SK-N-SH treated with all-trans-retinoic acid at 6 μM for 48 hours (cell line): ENCODE data around the gene ECM1.

ENCODE experiments used
- ARNTL ChIP-seq: fragments of 450-650 bp; formaldehyde crosslinking; IDR thresholded peaks from 2 replicates; pipeline ENCODE4 v1.5.0; 2020; ENCODE audit warnings: low read depth, mild to moderate bottlenecking, moderate library complexity, borderline replicate concordance
- CSDC2 ChIP-seq: fragments of 250-450 bp; sonication (Bioruptor Pico); IDR thresholded peaks from 2 replicates; pipeline ENCODE4 v1.5.0; 2020; ENCODE audit warnings: mild to moderate bottlenecking, moderate library complexity
- ESRRG ChIP-seq: fragments of 250-450 bp; sonication (Bioruptor Pico); IDR thresholded peaks from 2 replicates; pipeline ENCODE4 v1.6.1; 2021; ENCODE audit warnings: mild to moderate bottlenecking
- ISL1 ChIP-seq: fragments of 250-450 bp; sonication (Bioruptor Pico); IDR thresholded peaks from 2 replicates; pipeline ENCODE4 v2.1.2; 2022; ENCODE audit warnings: mild to moderate bottlenecking, moderate library complexity
- TCF4 ChIP-seq: fragments of 250-450 bp; sonication (Bioruptor Pico); IDR thresholded peaks from 2 replicates; pipeline ENCODE4 v1.8.0; 2021; ENCODE audit warnings: mild to moderate bottlenecking, moderate library complexity, borderline replicate concordance
- TOX ChIP-seq: fragments of 250-450 bp; sonication (Bioruptor Pico); IDR thresholded peaks from 2 replicates; pipeline ENCODE4 v1.8.0; 2021; ENCODE audit warnings: mild to moderate bottlenecking, moderate library complexity, borderline replicate concordance
- ZFP3 ChIP-seq: fragments of 250-450 bp; sonication (Bioruptor Pico); IDR thresholded peaks from 2 replicates; pipeline ENCODE4 v1.5.0; 2020; ENCODE audit warnings: mild to moderate bottlenecking, moderate library complexity
- ZFP30 ChIP-seq: fragments of 450-650 bp; formaldehyde crosslinking; IDR thresholded peaks from 2 replicates; pipeline ENCODE4 v1.5.0; 2022; ENCODE audit warnings: mild to moderate bottlenecking, moderate library complexity
- ZNF70 ChIP-seq: fragments of 450-650 bp; formaldehyde crosslinking; IDR thresholded peaks from 2 replicates; pipeline ENCODE4 v1.5.0; 2020; ENCODE audit warnings: mild to moderate bottlenecking, moderate library complexity
- ZNF8 ChIP-seq: fragments of 450-650 bp; formaldehyde crosslinking; IDR thresholded peaks from 2 replicates; pipeline ENCODE4 v1.5.0; 2020; ENCODE audit warnings: mild to moderate bottlenecking, moderate library complexity
- TF ChIP-seq, protein P1 (sequence below): fragments of 250-450 bp; sonication (Bioruptor Pico); IDR thresholded peaks from 2 replicates; pipeline ENCODE4 v1.8.0; 2020; ENCODE audit warnings: mild to moderate bottlenecking, moderate library complexity, borderline replicate concordance
- TF ChIP-seq, protein P2 (sequence below): fragments of 250-450 bp; sonication (Bioruptor Pico); IDR thresholded peaks from 2 replicates; pipeline ENCODE4 v1.5.0; 2020; ENCODE audit warnings: mild to moderate bottlenecking, moderate library complexity
- TF ChIP-seq, protein P3 (sequence below): fragments of 250-450 bp; sonication (Bioruptor Pico); IDR thresholded peaks from 2 replicates; pipeline ENCODE4 v1.5.1; 2020; ENCODE audit warnings: low read depth, mild to moderate bottlenecking, moderate library complexity

DNA sequence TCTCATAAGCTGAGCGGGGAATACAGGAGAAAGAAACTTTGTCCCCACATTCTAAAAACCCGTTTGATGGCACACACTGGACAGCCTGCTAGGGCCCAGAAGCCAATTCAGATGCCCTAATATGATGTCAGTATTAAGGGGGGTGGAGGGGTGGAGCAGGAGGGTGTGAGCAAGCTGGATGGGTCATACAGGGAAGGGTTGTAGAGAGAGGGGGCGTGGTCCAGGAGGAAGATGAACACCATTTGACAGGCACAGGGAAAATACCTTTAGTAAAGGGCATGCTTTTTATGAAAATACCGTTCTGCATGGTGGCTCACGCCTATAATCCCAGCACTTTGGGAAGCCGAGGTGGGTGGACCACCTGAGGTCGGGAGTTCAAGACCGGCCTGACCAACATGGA lies 14.7 kb upstream of the ECM1 start:
- TF ChIP-seq ZNF8 (no peak), TOX (CRISPR knock-in tag) (no peak), CSDC2 (CRISPR knock-in tag) (no peak), ZFP3 (CRISPR knock-in tag) (no peak), ZFP30 (CRISPR knock-in tag) (no peak), ARNTL (no peak), TCF4 (CRISPR knock-in tag) (no peak), ESRRG (CRISPR knock-in tag) (no peak), ZNF70 (no peak), ISL1 (CRISPR knock-in tag) (no peak)
- TF ChIP-seq, protein P1, sequence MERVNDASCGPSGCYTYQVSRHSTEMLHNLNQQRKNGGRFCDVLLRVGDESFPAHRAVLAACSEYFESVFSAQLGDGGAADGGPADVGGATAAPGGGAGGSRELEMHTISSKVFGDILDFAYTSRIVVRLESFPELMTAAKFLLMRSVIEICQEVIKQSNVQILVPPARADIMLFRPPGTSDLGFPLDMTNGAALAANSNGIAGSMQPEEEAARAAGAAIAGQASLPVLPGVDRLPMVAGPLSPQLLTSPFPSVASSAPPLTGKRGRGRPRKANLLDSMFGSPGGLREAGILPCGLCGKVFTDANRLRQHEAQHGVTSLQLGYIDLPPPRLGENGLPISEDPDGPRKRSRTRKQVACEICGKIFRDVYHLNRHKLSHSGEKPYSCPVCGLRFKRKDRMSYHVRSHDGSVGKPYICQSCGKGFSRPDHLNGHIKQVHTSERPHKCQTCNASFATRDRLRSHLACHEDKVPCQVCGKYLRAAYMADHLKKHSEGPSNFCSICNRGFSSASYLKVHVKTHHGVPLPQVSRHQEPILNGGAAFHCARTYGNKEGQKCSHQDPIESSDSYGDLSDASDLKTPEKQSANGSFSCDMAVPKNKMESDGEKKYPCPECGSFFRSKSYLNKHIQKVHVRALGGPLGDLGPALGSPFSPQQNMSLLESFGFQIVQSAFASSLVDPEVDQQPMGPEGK = no peak
- TF ChIP-seq, protein P2, sequence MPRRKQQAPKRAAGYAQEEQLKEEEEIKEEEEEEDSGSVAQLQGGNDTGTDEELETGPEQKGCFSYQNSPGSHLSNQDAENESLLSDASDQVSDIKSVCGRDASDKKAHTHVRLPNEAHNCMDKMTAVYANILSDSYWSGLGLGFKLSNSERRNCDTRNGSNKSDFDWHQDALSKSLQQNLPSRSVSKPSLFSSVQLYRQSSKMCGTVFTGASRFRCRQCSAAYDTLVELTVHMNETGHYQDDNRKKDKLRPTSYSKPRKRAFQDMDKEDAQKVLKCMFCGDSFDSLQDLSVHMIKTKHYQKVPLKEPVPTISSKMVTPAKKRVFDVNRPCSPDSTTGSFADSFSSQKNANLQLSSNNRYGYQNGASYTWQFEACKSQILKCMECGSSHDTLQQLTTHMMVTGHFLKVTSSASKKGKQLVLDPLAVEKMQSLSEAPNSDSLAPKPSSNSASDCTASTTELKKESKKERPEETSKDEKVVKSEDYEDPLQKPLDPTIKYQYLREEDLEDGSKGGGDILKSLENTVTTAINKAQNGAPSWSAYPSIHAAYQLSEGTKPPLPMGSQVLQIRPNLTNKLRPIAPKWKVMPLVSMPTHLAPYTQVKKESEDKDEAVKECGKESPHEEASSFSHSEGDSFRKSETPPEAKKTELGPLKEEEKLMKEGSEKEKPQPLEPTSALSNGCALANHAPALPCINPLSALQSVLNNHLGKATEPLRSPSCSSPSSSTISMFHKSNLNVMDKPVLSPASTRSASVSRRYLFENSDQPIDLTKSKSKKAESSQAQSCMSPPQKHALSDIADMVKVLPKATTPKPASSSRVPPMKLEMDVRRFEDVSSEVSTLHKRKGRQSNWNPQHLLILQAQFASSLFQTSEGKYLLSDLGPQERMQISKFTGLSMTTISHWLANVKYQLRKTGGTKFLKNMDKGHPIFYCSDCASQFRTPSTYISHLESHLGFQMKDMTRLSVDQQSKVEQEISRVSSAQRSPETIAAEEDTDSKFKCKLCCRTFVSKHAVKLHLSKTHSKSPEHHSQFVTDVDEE (CRISPR knock-in tag) = no peak
- TF ChIP-seq, protein P3, sequence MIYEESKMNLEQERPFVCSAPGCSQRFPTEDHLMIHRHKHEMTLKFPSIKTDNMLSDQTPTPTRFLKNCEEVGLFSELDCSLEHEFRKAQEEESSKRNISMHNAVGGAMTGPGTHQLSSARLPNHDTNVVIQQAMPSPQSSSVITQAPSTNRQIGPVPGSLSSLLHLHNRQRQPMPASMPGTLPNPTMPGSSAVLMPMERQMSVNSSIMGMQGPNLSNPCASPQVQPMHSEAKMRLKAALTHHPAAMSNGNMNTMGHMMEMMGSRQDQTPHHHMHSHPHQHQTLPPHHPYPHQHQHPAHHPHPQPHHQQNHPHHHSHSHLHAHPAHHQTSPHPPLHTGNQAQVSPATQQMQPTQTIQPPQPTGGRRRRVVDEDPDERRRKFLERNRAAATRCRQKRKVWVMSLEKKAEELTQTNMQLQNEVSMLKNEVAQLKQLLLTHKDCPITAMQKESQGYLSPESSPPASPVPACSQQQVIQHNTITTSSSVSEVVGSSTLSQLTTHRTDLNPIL (CRISPR knock-in tag) = no peak
